Liver (tissue), 9 donors: ENCODE results near the gene LRIT2. TPM values are rescaled to one million over a fixed set of nuclear protein-coding genes. Genes with fewer than 3 reads are reported as not detected.

Experiments
- DNase-seq: peaks from one replicate; pipeline ENCODE4 v3.0.0-alpha.2; 2017; ENCODE audit warnings: low spot score
- H3K27ac ChIP-seq, 2 donors: one replicate each; pipeline ENCODE4 v1.7.0; 2013; ENCODE audit warnings: inconsistent platforms in 2 of 2, low read length in 2 of 2, control low read depth in 1 of 2, low read depth in 1 of 2, mild to moderate bottlenecking in 1 of 2
- H3K27me3 ChIP-seq, 4 donors: one replicate each; pipeline versions ENCODE4 v1.6.1 to v1.7.0; 2013; ENCODE audit warnings: low read length in 3 of 4, inconsistent platforms in 1 of 4, mild to moderate bottlenecking in 1 of 4, moderate library complexity in 1 of 4; ENCODE audit not compliant: control insufficient read depth in 4 of 4, insufficient read depth in 4 of 4
- H3K36me3 ChIP-seq, 4 donors: one replicate each; pipeline versions ENCODE4 v1.6.1 to v1.7.0; 2013; ENCODE audit warnings: low read length in 3 of 4, mild to moderate bottlenecking in 3 of 4, low read depth in 1 of 4, moderate library complexity in 1 of 4; ENCODE audit not compliant: control insufficient read depth in 4 of 4, insufficient read depth in 3 of 4
- H3K4me1 ChIP-seq, 4 donors: one replicate each; pipeline versions ENCODE4 v1.6.1 to v1.7.0; 2013; ENCODE audit warnings: low read length in 3 of 4, mild to moderate bottlenecking in 3 of 4, moderate library complexity in 1 of 4; ENCODE audit not compliant: control insufficient read depth in 4 of 4, insufficient read depth in 4 of 4
- H3K4me3 ChIP-seq, 3 donors: one replicate each; pipeline versions ENCODE4 v1.6.1 to v1.7.0; 2013; ENCODE audit warnings: low read length in 3 of 3, control low read depth in 1 of 3, low read depth in 1 of 3, mild to moderate bottlenecking in 1 of 3
- H3K9ac ChIP-seq, 2 donors: one replicate each; pipeline ENCODE4 v1.7.0; 2013; ENCODE audit warnings: low read length in 2 of 2, mild to moderate bottlenecking in 2 of 2, moderate library complexity in 2 of 2, control low read depth in 1 of 2, low read depth in 1 of 2
- H3K9me3 ChIP-seq, 4 donors: one replicate each; pipeline versions ENCODE4 v1.6.1 to v1.7.0; 2013; ENCODE audit warnings: low read length in 3 of 4; ENCODE audit not compliant: control insufficient read depth in 4 of 4
- EGR1 ChIP-seq, 2 donors: IDR thresholded peaks; 2 replicates each; pipeline ENCODE4 v1.6.1; 2016 to 2018; ENCODE audit warnings: antibody characterized with exemption in 2 of 2, low read depth in 2 of 2
- FOXA2 ChIP-seq: IDR thresholded peaks from 2 replicates; pipeline ENCODE4 v1.6.1; 2016; ENCODE audit warnings: antibody characterized with exemption
- GABPA ChIP-seq, 2 donors: IDR thresholded peaks in 1 of 2; conservative IDR thresholded peaks in 1 of 2; 2 replicates each; pipeline ENCODE4 v1.6.1; 2016; ENCODE audit warnings: antibody characterized with exemption in 2 of 2, mild to moderate bottlenecking in 1 of 2, moderate library complexity in 1 of 2
- JUND ChIP-seq, 2 donors: IDR thresholded peaks; 2 replicates each; pipeline ENCODE4 v1.6.1; 2016; ENCODE audit warnings: antibody characterized with exemption in 2 of 2
- MAX ChIP-seq: IDR thresholded peaks from 2 replicates; pipeline ENCODE4 v1.6.1; 2016; ENCODE audit warnings: antibody characterized with exemption
- RAD21 ChIP-seq, 2 donors: IDR thresholded peaks; 2 replicates each; pipeline ENCODE4 v1.6.1; 2016; ENCODE audit warnings: antibody characterized with exemption in 2 of 2, mild to moderate bottlenecking in 2 of 2
- REST ChIP-seq: IDR thresholded peaks from 2 replicates; pipeline ENCODE4 v1.6.1; 2016; ENCODE audit warnings: antibody characterized with exemption, mild to moderate bottlenecking
- RXRA ChIP-seq, 2 donors: IDR thresholded peaks; 2 replicates each; pipeline ENCODE4 v1.6.1; 2017 to 2018; ENCODE audit warnings: antibody characterized with exemption in 2 of 2, mild to moderate bottlenecking in 1 of 2
- WGBS: extraction: QIAGEN DNeasy Blood & Tissue Kit; methylation state at CpG from one replicate; pipeline ENCODE4 v1.1.7; 2013; 5-methylcytosine and 5-hydroxymethylcytosine counted together
- polyA plus RNA-seq, 2 donors: library from polyadenylated mRNA; stranded (reverse) in 1 of 2; unstranded in 1 of 2; fragments of 200-250 nt in 1 of 2; fragments of >200 nt in 1 of 2; fragmentation: Nextera tagmentation in 1 of 2; extraction: Ambion mirVana in 1 of 2; gene quantifications; one replicate each; pipeline versions ENCODE4 v1.2.1 to v1.2.3, GENCODE V29; 2013 to 2015
- total RNA-seq, 2 donors: library from RNA; depleted of rRNA; stranded (reverse); fragments of >200 nt; gene quantifications; one replicate each; pipeline ENCODE4 v1.2.3, GENCODE V29; 2014
- donor health status: healthy.
- donor health status: healthy.
- donor health status: healthy.
- donor health status: healthy.
- donor health status: healthy.

Gene LRIT2
- total and polyA plus RNA-seq, 4 donors: not detected

- peaks cover 0 to 7% (median 3%) of the 10 kb centered on the region in 4 donors for H3K27me3 ChIP-seq
- no peak overlapping the region for H3K27ac ChIP-seq
- H3K9ac ChIP-seq: no peak overlapping the region
- no peak overlapping the region for H3K4me3 ChIP-seq
- no peaks in the 10 kb centered on the region for H3K4me1 ChIP-seq
- H3K9me3 ChIP-seq: peaks cover 0 to 3% (median under 1%) of the 10 kb centered on the region in 4 donors
- TF ChIP-seq JUND (IDR thresholded peaks at IDR 0.05) (no peak), RXRA (IDR thresholded peaks at IDR 0.05) (no peak), RAD21 (IDR thresholded peaks at IDR 0.05) (no peak), MAX (no peak), REST (no peak)
- DNase-seq: no peak
- no peaks in the 10 kb centered on the region for H3K36me3 ChIP-seq
- 74% methylated on average over 3 of the region's 3 CpGs for WGBS
Measured at GRCh38 chr10:84238909-84239308, 13.6 kb upstream of the LRIT2 start.

- Histone ChIP-seq H3K36me3 (no peaks in the 10 kb centered on the region), H3K4me1 (no peaks in the 10 kb centered on the region), H3K27me3 (peaks cover 0 to 7% (median 3%) of the 10 kb centered on the region in 4 donors), H3K9ac (no peak overlapping the region), H3K4me3 (no peak overlapping the region), H3K27ac (no peak overlapping the region), H3K9me3 (peaks cover 0 to 3% (median under 1%) of the 10 kb centered on the region in 4 donors)
- no peak for TF ChIP-seq GABPA (IDR thresholded peaks at IDR 0.05 in 1 of 2, conservative IDR thresholded peaks at IDR 0.05 in 1 of 2)
- no peak for TF ChIP-seq FOXA2
- TF ChIP-seq REST: no peak
- no peak for TF ChIP-seq JUND (IDR thresholded peaks at IDR 0.05)
- TF ChIP-seq EGR1 (IDR thresholded peaks at IDR 0.05; ENCODE audit: low read depth in 2 of 2): no peak
- 48% methylated on average over 52 of the region's 52 CpGs for WGBS
- no peak for DNase-seq
Measured at GRCh38 chr10:84237199-84238051, 12.1 kb upstream of the LRIT2 start.
